Dedifferentiated amniotic fluid mesenchymal stem cell (primary cell): Measurements from ENCODE around the gene AOC3.
"Not testable (repeated sequence)": the region's sequence is repeated elsewhere in the genome, so short reads cannot be mapped to it uniquely, and the experiment has no call there.

Experiments used
- DNase-seq: peaks from one replicate; pipeline ENCODE4 v3.0.0-alpha.2; 2016; ENCODE audit errors: extremely low spot score

Gene AOC3

GRCh38 chr17:42891539-42892152, 40.6 kb downstream of the AOC3 start:
- no peak for DNase-seq

GRCh38 chr17:42893359-42893758, 42.4 kb downstream of the AOC3 start:
- no peak for DNase-seq

- no peak for DNase-seq
Observed at GRCh38 chr17:42894283-42895184, 43.5 kb downstream of the AOC3 start.

- peak; percentile 79 for DNase-seq
Observed at GRCh38 chr17:42895185-42895555, 44.2 kb downstream of the AOC3 start.

- no peak for DNase-seq
Observed at GRCh38 chr17:42898147-42898811, 47.3 kb downstream of the AOC3 start.

GRCh38 chr17:42899981-42900380, 49.0 kb downstream of the AOC3 start:
- not testable (repeated sequence) for DNase-seq

GRCh38 chr17:42900460-42901331, 49.7 kb downstream of the AOC3 start, which contains the start of gene G6PC1:
G6PC1 (plus strand) TSS chr17:42900799; CDS start chr17:42900877, 78 bp downstream.
- no peak for DNase-seq

- no peak for DNase-seq
Observed at GRCh38 chr17:42901535-42902229, 50.7 kb downstream of the AOC3 start.

GRCh38 chr17:42904110-42904469, 53.1 kb downstream of the AOC3 start:
- DNase-seq: no peak

GRCh38 chr17:42906772-42907446, 55.9 kb downstream of the AOC3 start:
- no peak for DNase-seq
